Activated naive CD4-positive, alpha-beta T cell treated with anti-CD3 and anti-CD28 coated beads, Interleukin-2, amount 50 U/mL, for 24 hours (primary cell): ENCODE data around the gene KCNAB1.
"Not testable (repeated sequence)": the region's sequence is repeated elsewhere in the genome, so short reads cannot be mapped to it uniquely, and the experiment has no call there.

ENCODE experiments used
- H3K27ac Mint-ChIP-seq: one replicate; pipeline ENCODE4 v1.8.0; 2021; ENCODE audit warnings: mild to moderate bottlenecking, mixed read lengths
- H3K27me3 Mint-ChIP-seq: one replicate; pipeline ENCODE4 v1.8.0; 2021; ENCODE audit warnings: mixed read lengths
- H3K36me3 Mint-ChIP-seq: one replicate; pipeline ENCODE4 v1.8.0; 2021; ENCODE audit warnings: mixed read lengths
- H3K4me1 Mint-ChIP-seq: one replicate; pipeline ENCODE4 v1.8.0; 2021; ENCODE audit warnings: mixed read lengths
- H3K4me3 Mint-ChIP-seq: one replicate; pipeline ENCODE4 v1.8.0; 2021; ENCODE audit warnings: mild to moderate bottlenecking, mixed read lengths
- H3K9me3 Mint-ChIP-seq: one replicate; pipeline ENCODE4 v1.8.0; 2021; ENCODE audit warnings: mixed read lengths

KCNAB1 gene

GRCh38 chr3:156216852-156217251, 96.5 kb downstream of the KCNAB1 start:
- Mint-ChIP-seq H3K9me3 (peaks cover 2% of the 10 kb centered on the region), H3K4me3 (no peak overlapping the region)

GRCh38 chr3:156217674-156218352, 97.4 kb downstream of the KCNAB1 start:
- Mint-ChIP-seq H3K27ac (no peak overlapping the region), H3K9me3 (peaks cover 7% of the 10 kb centered on the region), H3K36me3 (peaks cover 1% of the 10 kb centered on the region), H3K4me1 (no peaks in the 10 kb centered on the region), H3K27me3 (peaks cover 28% of the 10 kb centered on the region), H3K4me3 (no peak overlapping the region)

More at GRCh38 chr3:156216852-156217251, 96.5 kb downstream of the KCNAB1 start:
- Mint-ChIP-seq H3K27ac (no peak overlapping the region), H3K4me1 (no peaks in the 10 kb centered on the region), H3K27me3 (peaks cover 21% of the 10 kb centered on the region), H3K36me3 (peaks cover 1% of the 10 kb centered on the region)

- Mint-ChIP-seq H3K27me3 (peaks cover 28% of the 10 kb centered on the region), H3K4me1 (no peaks in the 10 kb centered on the region), H3K36me3 (peaks cover 1% of the 10 kb centered on the region), H3K9me3 (peaks cover 7% of the 10 kb centered on the region), H3K27ac (no peak overlapping the region), H3K4me3 (no peak overlapping the region)
Measured at GRCh38 chr3:156218353-156218744, 98.0 kb downstream of the KCNAB1 start.

- H3K36me3 Mint-ChIP-seq, H3K4me1 Mint-ChIP-seq, H3K9me3 Mint-ChIP-seq, H3K4me3 Mint-ChIP-seq, H3K27ac Mint-ChIP-seq: not testable (repeated sequence)
- H3K27me3 Mint-ChIP-seq: peaks cover 23% of the 10 kb centered on the region
Measured at GRCh38 chr3:156222381-156222780, 102.0 kb downstream of the KCNAB1 start.

- not testable (repeated sequence) for H3K27ac Mint-ChIP-seq, H3K4me3 Mint-ChIP-seq
Measured at GRCh38 chr3:156224046-156224445, 103.7 kb downstream of the KCNAB1 start.

GRCh38 chr3:156226676-156227420, 106.5 kb downstream of the KCNAB1 start:
- H3K27me3 Mint-ChIP-seq: peaks cover 10% of the 10 kb centered on the region
- no peak overlapping the region for H3K27ac Mint-ChIP-seq
- H3K4me3 Mint-ChIP-seq: no peak overlapping the region
- H3K4me1 Mint-ChIP-seq: no peaks in the 10 kb centered on the region
- H3K36me3 Mint-ChIP-seq: no peaks in the 10 kb centered on the region
- H3K9me3 Mint-ChIP-seq: peaks cover 4% of the 10 kb centered on the region

More at GRCh38 chr3:156224046-156224445, 103.7 kb downstream of the KCNAB1 start:
- H3K27me3 Mint-ChIP-seq: peaks cover 23% of the 10 kb centered on the region
- H3K4me1 Mint-ChIP-seq, H3K9me3 Mint-ChIP-seq, H3K36me3 Mint-ChIP-seq: not testable (repeated sequence)

GRCh38 chr3:156227704-156228103, 107.3 kb downstream of the KCNAB1 start:
- Mint-ChIP-seq H3K4me3 (no peak overlapping the region), H3K4me1 (no peaks in the 10 kb centered on the region), H3K27me3 (peaks cover 4% of the 10 kb centered on the region), H3K9me3 (no peaks in the 10 kb centered on the region), H3K36me3 (no peaks in the 10 kb centered on the region), H3K27ac (no peak overlapping the region)

- Mint-ChIP-seq H3K36me3 (no peaks in the 10 kb centered on the region), H3K27ac (no peak overlapping the region), H3K9me3 (no peaks in the 10 kb centered on the region), H3K27me3 (peaks cover 14% of the 10 kb centered on the region), H3K4me1 (no peaks in the 10 kb centered on the region), H3K4me3 (no peak overlapping the region)
Measured at GRCh38 chr3:156230278-156230900, 110.0 kb downstream of the KCNAB1 start.

GRCh38 chr3:156231221-156231620, 110.8 kb downstream of the KCNAB1 start:
- H3K36me3 Mint-ChIP-seq, H3K4me1 Mint-ChIP-seq, H3K9me3 Mint-ChIP-seq, H3K4me3 Mint-ChIP-seq, H3K27ac Mint-ChIP-seq: not testable (repeated sequence)
- H3K27me3 Mint-ChIP-seq: peaks cover 14% of the 10 kb centered on the region

GRCh38 chr3:156233876-156234275, 113.5 kb downstream of the KCNAB1 start:
- H3K36me3 Mint-ChIP-seq: no peaks in the 10 kb centered on the region
- no peak overlapping the region for H3K4me3 Mint-ChIP-seq
- no peaks in the 10 kb centered on the region for H3K4me1 Mint-ChIP-seq
- H3K27ac Mint-ChIP-seq: no peak overlapping the region
- peaks cover 16% of the 10 kb centered on the region for H3K27me3 Mint-ChIP-seq
- no peaks in the 10 kb centered on the region for H3K9me3 Mint-ChIP-seq

GRCh38 chr3:156236556-156237260, 116.3 kb downstream of the KCNAB1 start:
- H3K27ac Mint-ChIP-seq: no peak overlapping the region
- peaks cover 13% of the 10 kb centered on the region for H3K27me3 Mint-ChIP-seq
- no peaks in the 10 kb centered on the region for H3K36me3 Mint-ChIP-seq
- H3K9me3 Mint-ChIP-seq: no peaks in the 10 kb centered on the region
- H3K4me1 Mint-ChIP-seq: no peaks in the 10 kb centered on the region
- H3K4me3 Mint-ChIP-seq: no peak overlapping the region

- H3K36me3 Mint-ChIP-seq: no peaks in the 10 kb centered on the region
- no peak overlapping the region for H3K4me3 Mint-ChIP-seq
- H3K4me1 Mint-ChIP-seq: no peaks in the 10 kb centered on the region
- H3K27ac Mint-ChIP-seq: no peak overlapping the region
- no peaks in the 10 kb centered on the region for H3K9me3 Mint-ChIP-seq
- H3K27me3 Mint-ChIP-seq: peaks cover 6% of the 10 kb centered on the region
Measured at GRCh38 chr3:156240642-156241041, 120.3 kb downstream of the KCNAB1 start.

GRCh38 chr3:156246961-156247725, 126.8 kb downstream of the KCNAB1 start:
- no peaks in the 10 kb centered on the region for H3K4me1 Mint-ChIP-seq
- H3K4me3 Mint-ChIP-seq: no peak overlapping the region
- peaks cover 16% of the 10 kb centered on the region for H3K27me3 Mint-ChIP-seq
- H3K9me3 Mint-ChIP-seq: no peaks in the 10 kb centered on the region
- H3K27ac Mint-ChIP-seq: no peak overlapping the region
- H3K36me3 Mint-ChIP-seq: no peaks in the 10 kb centered on the region

GRCh38 chr3:156250550-156250949, 130.2 kb downstream of the KCNAB1 start:
- H3K27me3 Mint-ChIP-seq: peaks cover 11% of the 10 kb centered on the region
- no peak overlapping the region for H3K27ac Mint-ChIP-seq
- H3K4me1 Mint-ChIP-seq: no peaks in the 10 kb centered on the region
- H3K36me3 Mint-ChIP-seq: no peaks in the 10 kb centered on the region
- H3K4me3 Mint-ChIP-seq: no peak overlapping the region
- no peaks in the 10 kb centered on the region for H3K9me3 Mint-ChIP-seq

GRCh38 chr3:156251424-156251823, 131.0 kb downstream of the KCNAB1 start:
- Mint-ChIP-seq H3K9me3 (no peaks in the 10 kb centered on the region), H3K27me3 (peaks cover 7% of the 10 kb centered on the region), H3K4me3 (no peak overlapping the region), H3K36me3 (no peaks in the 10 kb centered on the region), H3K27ac (no peak overlapping the region), H3K4me1 (no peaks in the 10 kb centered on the region)
